DOHH2 (cell line): ENCODE data around the gene TMEM151B.

Experiments
- CTCF ChIP-seq: fragments of 200-600 bp; sonication (generic); IDR thresholded peaks from one replicate; pipeline ENCODE4 v1.5.1; 2014; ENCODE audit warnings: antibody characterized with exemption, mild to moderate bottlenecking, low read depth, low read length; ENCODE audit not compliant: poor library complexity, severe bottlenecking
- EZH2phosphoT487 ChIP-seq: fragments of 200-600 bp; sonication (generic); IDR thresholded peaks from 2 replicates; pipeline ENCODE4 v1.6.1; 2017; ENCODE audit warnings: borderline replicate concordance, mild to moderate bottlenecking, antibody characterized with exemption, low read length, moderate library complexity, mixed read lengths

GRCh38 chr6:44339301-44339700 is 69.1 kb downstream of the TMEM151B start:
- TF ChIP-seq CTCF (no peak), EZH2phosphoT487 (no peak)
